Epithelial cell of prostate (primary cell): ENCODE measurements around the gene PTPN22.
"Not testable (repeated sequence)": the region's sequence is repeated elsewhere in the genome, so short reads cannot be mapped to it uniquely, and the experiment has no call there.

Source experiments
- DNase-seq: peaks from one replicate; pipeline ENCODE4 v3.0.0-alpha.2; 2011; ENCODE audit warnings: low read depth, low spot score
- H3K27ac ChIP-seq: fragments of 450-650 bp; 2 replicates; pipeline ENCODE4 v1.5.1; 2017; ENCODE audit warnings: mild to moderate bottlenecking

The PTPN22 gene

DNA sequence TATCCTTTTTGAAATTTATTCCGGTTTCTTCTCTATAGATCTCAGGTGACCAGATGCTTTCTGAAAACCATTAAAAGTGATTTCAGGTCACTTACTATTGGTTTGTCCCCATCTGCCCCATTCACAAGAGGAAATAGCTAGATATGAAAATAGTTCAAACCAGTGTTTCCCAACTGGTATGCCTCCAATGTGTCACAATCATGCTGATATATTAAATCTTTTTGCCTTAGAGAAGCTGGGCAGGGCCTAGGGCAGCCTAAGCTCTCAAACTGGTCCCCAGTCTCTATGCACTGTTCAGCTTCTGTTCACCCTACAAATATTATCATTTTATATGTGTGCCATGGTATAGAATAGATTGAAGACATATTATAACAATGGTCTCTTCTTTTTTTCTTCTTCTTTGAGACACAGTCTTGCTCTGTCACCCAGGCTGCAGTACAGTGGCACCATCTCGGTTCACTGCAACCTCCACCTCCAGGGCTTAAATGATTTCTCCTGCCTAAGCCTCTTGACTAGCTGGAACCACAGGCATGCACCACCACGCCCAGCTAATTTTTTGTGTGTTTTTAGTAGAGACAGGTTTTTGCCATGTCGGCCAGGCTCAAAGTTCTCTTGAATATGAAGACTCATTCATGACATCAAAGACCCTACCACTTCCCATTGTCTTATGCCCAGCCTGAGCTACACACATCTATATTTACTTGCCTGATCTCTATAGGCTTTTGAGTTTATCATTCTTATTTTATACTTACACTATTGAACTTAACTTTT, 15.7 kb downstream of the PTPN22 start:
- no peak overlapping the region for H3K27ac ChIP-seq
- no peak for DNase-seq

DNA sequence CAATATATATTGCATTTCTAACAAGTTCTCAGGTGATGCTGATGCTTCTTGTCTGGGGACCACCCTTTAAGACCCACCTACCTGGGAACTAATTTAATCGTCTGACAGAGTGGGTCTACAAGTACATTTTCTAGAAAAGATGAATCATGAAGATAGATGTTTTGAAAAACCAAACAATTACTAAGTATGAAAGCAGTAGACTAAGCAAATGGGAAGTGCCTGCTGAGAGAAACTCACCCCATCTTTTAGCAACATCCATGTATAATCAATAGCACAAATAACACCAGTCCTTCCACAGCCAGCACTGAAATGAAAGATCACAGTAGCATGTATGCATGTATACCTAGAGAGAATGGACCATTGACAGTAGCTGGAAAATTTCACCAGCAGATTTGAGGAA, 17.3 kb downstream of the PTPN22 start:
- DNase-seq: no peak
- H3K27ac ChIP-seq: no peak overlapping the region

DNA sequence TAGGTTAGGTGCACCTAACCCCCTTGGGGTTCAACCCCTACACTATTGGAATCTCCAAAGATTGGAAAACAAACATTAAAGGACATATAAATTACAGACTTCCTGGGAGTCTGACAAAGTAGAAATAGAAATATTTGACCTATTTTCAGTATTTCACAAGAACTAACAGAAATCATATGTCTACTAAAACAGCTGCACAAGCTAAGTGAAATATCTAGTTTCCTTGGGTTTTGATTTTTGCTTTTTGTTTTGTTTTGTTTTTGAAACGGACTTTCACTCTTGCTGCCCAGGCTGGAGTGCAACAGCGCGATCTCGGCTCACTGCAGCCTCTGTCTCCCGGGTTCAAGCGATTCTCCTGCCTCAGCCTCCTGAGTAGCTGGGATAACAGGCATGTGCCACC, 18.8 kb downstream of the PTPN22 start:
- not testable (repeated sequence) for H3K27ac ChIP-seq, DNase-seq

GRCh38 chr1:113850127-113850796, 21.2 kb downstream of the PTPN22 start:
- no peak overlapping the region for H3K27ac ChIP-seq
- DNase-seq: no peak

DNA sequence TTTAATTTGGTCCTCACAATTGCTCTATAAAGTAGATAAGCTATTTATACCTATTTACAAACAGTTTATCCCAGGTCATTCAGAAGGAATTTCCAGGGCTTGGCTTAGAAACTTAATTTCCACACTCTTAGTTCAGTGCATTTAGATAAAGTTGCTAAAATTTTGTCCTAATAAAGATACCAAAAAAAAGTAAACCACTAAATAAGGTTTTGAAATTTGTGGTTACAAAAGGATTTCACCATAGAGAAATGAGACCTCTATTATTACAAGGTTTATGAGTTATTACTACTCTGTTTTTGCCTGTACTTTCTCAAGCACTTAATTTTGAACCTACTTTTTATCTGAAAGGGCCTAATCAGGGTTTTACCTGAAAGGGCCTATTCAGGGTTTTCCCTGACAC, 22.4 kb downstream of the PTPN22 start:
- H3K27ac ChIP-seq: no peak overlapping the region
- no peak for DNase-seq

- DNase-seq: no peak
- no peak overlapping the region for H3K27ac ChIP-seq
Observed at GRCh38 chr1:113846391-113847035, 25.0 kb downstream of the PTPN22 start.

- DNase-seq: no peak
- no peak overlapping the region for H3K27ac ChIP-seq
Observed at GRCh38 chr1:113836534-113836933, 35.0 kb downstream of the PTPN22 start.

GRCh38 chr1:113835686-113836290, 35.7 kb downstream of the PTPN22 start:
- no peak for DNase-seq
- peak overlapping the region; percentile 78 for H3K27ac ChIP-seq

DNA sequence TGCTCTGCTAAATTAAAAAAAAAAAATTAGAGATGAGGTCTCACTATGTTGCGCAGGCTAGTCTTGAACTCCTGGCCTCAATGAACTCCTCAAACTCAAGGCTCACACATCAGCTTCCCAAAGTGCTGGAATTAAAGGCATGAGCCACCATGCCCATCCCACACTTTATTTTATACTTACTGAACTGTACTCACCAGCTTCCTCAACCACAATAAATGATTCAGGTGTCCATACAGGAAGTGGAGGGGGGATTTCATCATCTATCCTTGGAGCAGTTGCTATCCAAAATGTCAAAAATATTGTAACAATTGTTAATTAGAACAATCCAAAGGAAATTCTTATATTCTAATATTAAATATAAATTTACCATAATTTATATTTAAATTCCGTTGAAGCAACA, 36.8 kb downstream of the PTPN22 start:
- peak overlapping the region; percentile 78 for H3K27ac ChIP-seq
- no peak for DNase-seq

GRCh38 chr1:113830039-113830438, 41.5 kb downstream of the PTPN22 start:
- DNase-seq: no peak
- H3K27ac ChIP-seq: no peak overlapping the region

GRCh38 chr1:113821916-113822315, 49.6 kb downstream of the PTPN22 start:
- H3K27ac ChIP-seq: no peak overlapping the region
- DNase-seq: no peak

DNA sequence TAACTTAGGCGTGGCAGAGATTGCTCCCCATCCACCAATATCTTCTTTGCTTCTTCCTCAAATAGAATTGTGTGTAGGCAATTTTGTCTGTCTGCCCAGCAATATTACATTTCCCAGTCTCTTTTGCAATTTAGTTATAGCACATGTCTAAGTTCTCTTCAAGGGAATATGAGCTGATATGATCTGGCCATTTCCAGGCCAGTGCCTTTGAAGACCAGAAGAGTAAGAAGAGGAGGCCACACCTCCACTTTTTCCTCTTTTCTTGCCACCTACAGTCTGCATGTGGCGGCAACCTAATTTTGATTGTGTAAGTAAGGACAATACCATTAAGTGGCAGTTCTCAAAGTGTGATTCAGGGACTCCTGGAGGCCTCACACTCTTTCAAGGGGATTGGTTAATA, 52.9 kb downstream of the PTPN22 start:
- no peak for DNase-seq
- no peak overlapping the region for H3K27ac ChIP-seq

DNA sequence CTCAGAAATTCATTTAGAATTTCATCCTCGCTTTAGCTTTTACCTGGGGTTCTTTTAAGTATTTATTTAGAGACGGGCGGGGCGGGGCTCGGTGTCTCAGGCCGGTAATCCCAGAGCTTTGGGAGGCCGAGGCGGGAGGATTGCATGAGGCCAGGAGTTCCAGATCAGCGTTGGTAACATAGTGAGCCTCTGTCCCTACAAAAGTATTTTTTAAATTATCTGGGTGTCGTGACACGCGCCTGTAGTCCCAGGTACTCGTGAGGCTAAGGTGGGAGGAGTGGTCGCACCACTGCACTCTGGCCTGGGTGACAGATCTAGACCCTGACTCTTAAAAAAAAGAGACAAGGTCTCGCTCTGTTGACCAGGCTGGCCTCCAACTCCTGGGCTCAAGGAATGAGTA, 58.3 kb downstream of the PTPN22 start:
- no peak overlapping the region for H3K27ac ChIP-seq
- DNase-seq: no peak

DNA sequence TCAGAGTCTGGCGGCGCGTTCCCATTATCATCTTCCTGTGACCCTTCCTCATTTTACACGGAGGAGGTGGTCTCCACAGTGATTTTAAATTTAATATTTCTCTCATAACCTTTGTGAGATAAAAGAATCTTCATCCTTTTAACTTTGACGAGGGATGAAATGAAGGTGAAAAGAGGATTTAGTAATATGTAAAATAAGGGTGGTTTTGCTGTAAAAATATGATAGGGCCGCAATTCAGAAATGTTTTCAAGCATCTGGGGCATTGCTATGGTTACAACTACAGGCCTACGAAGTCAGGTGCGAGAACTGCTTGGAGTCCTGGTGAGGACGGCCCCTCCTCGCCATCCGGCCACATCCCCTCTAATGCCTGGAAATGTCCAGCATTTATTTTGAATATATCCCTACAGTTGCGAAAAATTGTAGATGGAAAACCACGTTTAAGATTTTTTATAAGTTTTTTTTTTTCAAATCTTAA, 58.8 kb downstream of the PTPN22 start:
- peak overlapping the region; percentile 72 for H3K27ac ChIP-seq
- no peak for DNase-seq

GRCh38 chr1:113811888-113812660, 59.4 kb downstream of the PTPN22 start, which contains the start of gene RSBN1:
TSS of gene RSBN1 (minus strand) at chr1:113812476. CDS start at chr1:113812412, 64 bp downstream.
- H3K27ac ChIP-seq: peak within 1 kb of the TSS; percentile 72
- DNase-seq: peak; percentile 97

GRCh38 chr1:113811156-113811887, 60.2 kb downstream of the PTPN22 start:
- no peak for DNase-seq

GRCh38 chr1:113809670-113810602, 61.6 kb downstream of the PTPN22 start:
- DNase-seq: no peak
- peak overlapping the region; percentile 52 for H3K27ac ChIP-seq

More at GRCh38 chr1:113811156-113811887, 60.2 kb downstream of the PTPN22 start:
- peak overlapping the region; percentile 72 for H3K27ac ChIP-seq
